NCI-H2029 (cell line): ENCODE data around the gene ZNF582.
"Not testable (repeated sequence)": the region's sequence is repeated elsewhere in the genome, so short reads cannot be mapped to it uniquely, and the experiment has no call there.

Experiments
- DNase-seq: peaks from one replicate; lab custom pipeline; 2025; lab: John Stamatoyannopoulos, UW

Gene ZNF582

GRCh38 chr19:56351208-56351607 is 42.1 kb downstream of the ZNF582 start:
- DNase-seq: no peak

- peak; percentile 4 for DNase-seq
Measured at GRCh38 chr19:56350416-56351045, 42.8 kb downstream of the ZNF582 start.

DNA sequence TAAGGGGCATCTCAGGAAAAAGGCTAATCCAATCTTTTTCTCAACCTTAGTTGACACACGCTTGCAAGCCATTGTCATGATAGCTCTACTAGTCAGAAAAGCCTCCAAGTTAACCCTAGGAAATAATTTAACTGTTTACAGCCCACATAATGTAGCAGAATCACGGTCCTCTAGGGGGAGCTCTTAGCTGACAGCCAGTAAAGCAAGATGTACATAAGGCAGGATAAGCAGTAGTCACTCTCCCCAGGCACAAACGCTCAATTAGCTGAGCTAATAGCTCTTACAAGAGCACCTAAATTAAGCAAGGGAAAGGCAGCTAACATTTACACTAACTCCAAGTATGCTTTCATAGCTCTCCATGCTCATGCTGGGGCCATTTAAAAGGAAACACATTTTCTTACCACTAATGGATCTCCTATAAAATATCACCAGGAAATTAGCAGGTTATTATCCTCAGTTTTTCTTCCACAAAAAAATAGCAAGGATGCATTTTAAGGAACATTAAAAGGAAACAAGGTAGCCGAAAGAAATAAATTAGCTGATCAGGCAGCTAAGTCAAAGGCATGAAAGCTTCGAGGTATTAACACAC is 45.0 kb downstream of the ZNF582 start:
- DNase-seq: no peak

GRCh38 chr19:56347163-56347778 is 46.1 kb downstream of the ZNF582 start:
- no peak for DNase-seq

GRCh38 chr19:56341948-56342347 is 51.4 kb downstream of the ZNF582 start:
- no peak for DNase-seq

GRCh38 chr19:56339031-56339430 is 54.3 kb downstream of the ZNF582 start:
- DNase-seq: not testable (repeated sequence)

- not testable (repeated sequence) for DNase-seq
Measured at GRCh38 chr19:56337077-56337476, 56.3 kb downstream of the ZNF582 start.

GRCh38 chr19:56335371-56335770 is 58.0 kb downstream of the ZNF582 start:
- DNase-seq: not testable (repeated sequence)

GRCh38 chr19:56333506-56333905 is 59.8 kb downstream of the ZNF582 start:
- peak; percentile 40 for DNase-seq
